IPS-NIHi7 (cell line): ENCODE results near the gene FAM83D.
"Not testable (repeated sequence)": the region's sequence is repeated elsewhere in the genome, so short reads cannot be mapped to it uniquely, and the experiment has no call there.

ENCODE experiments used
- DNase-seq: peaks from one replicate; pipeline ENCODE4 v3.0.0; 2012; ENCODE audit warnings: mixed read lengths; ENCODE audit errors: extremely low spot score

FAM83D gene

GRCh38 chr20:38932457-38933120 lies 6.4 kb downstream of the FAM83D start:
- DNase-seq, result no peak

GRCh38 chr20:38934530-38934929 lies 8.3 kb downstream of the FAM83D start:
- DNase-seq, result no peak

- DNase-seq, result no peak
Observed at GRCh38 chr20:38935285-38935684, 9.1 kb downstream of the FAM83D start.

GRCh38 chr20:38935967-38936407 lies 9.8 kb downstream of the FAM83D start:
- no peak for DNase-seq

GRCh38 chr20:38937000-38937399 lies 10.8 kb downstream of the FAM83D start:
- DNase-seq, result no peak

GRCh38 chr20:38937978-38938473 lies 11.8 kb downstream of the FAM83D start:
- no peak for DNase-seq

GRCh38 chr20:38939686-38940085 lies 13.5 kb downstream of the FAM83D start:
- no peak for DNase-seq

- no peak for DNase-seq
Observed at GRCh38 chr20:38940644-38941043, 14.4 kb downstream of the FAM83D start.

GRCh38 chr20:38941726-38942389 lies 15.6 kb downstream of the FAM83D start:
- DNase-seq, result no peak

- no peak for DNase-seq
Observed at GRCh38 chr20:38945012-38945411, 18.8 kb downstream of the FAM83D start.

- DNase-seq, result no peak
Observed at GRCh38 chr20:38946836-38947235, 20.6 kb downstream of the FAM83D start.

- no peak for DNase-seq
Observed at GRCh38 chr20:38947931-38948362, 21.7 kb downstream of the FAM83D start.

- DNase-seq, result no peak
Observed at GRCh38 chr20:38950254-38950653, 24.0 kb downstream of the FAM83D start.

GRCh38 chr20:38951611-38952010 lies 25.4 kb downstream of the FAM83D start:
- DNase-seq, result no peak

- no peak for DNase-seq
Observed at GRCh38 chr20:38952153-38952552, 25.9 kb downstream of the FAM83D start.

- no peak for DNase-seq
Observed at GRCh38 chr20:38953630-38954340, 27.6 kb downstream of the FAM83D start.

GRCh38 chr20:38957235-38957876 lies 31.1 kb downstream of the FAM83D start:
- no peak for DNase-seq

GRCh38 chr20:38957915-38958485 lies 31.8 kb downstream of the FAM83D start:
- DNase-seq, result no peak

GRCh38 chr20:38960187-38960687 lies 34.0 kb downstream of the FAM83D start:
- not testable (repeated sequence) for DNase-seq

GRCh38 chr20:38961530-38962043 lies 35.4 kb downstream of the FAM83D start:
- peak; percentile 30 for DNase-seq
